ENCODE results near the gene P2RX7.
"Not testable (repeated sequence)": the region's sequence is repeated elsewhere in the genome, so short reads cannot be mapped to it uniquely, and the experiment has no call there.

The P2RX7 gene

DNA sequence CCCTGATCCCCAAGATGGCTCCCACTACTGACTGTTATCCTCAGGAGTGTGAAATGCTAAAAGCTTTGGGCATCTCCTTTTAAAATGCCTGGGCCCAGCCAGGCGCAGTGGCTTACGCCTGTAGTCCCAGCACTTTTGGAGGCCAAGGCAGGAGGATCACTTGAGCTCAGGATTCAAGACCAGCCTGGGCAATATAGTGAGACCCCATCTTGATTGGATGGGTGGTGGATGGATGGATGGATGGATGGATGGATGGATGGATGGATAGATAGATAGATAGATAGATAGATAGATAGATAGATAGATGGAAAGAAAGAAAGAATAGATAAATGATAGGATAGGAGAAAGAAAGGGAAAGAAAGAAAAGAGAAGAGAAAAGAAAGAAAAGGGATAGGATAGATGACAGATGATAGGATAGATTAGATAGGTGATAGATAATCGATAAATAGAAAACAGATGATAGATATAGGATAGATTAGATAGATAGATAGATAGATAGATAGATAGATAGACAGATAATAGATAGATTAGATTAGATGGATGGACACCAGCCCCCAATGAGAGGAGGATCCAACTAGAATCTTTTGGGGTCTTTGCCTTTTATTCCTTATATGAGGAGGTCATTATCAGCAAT lies 86.8 kb downstream of the P2RX7 start:
- DNase-seq (ENCODE audit: insufficient read length, low spot score) (no peak), FAIRE-seq (no peak)
- TF ChIP-seq POU2F2 (IDR thresholded peaks at IDR 0.05; ENCODE audit: low read depth, low read length) = no peak
- no peak for TF ChIP-seq POLR2A (IDR thresholded peaks at IDR 0.05; ENCODE audit: low read depth, low read length)
- no peak for TF ChIP-seq SPI1 (IDR thresholded peaks at IDR 0.05; ENCODE audit: low read depth, low read length)
- no peak for TF ChIP-seq PAX5 (IDR thresholded peaks at IDR 0.05; ENCODE audit: insufficient read depth, low read length, severe bottlenecking)
- no peak for TF ChIP-seq POLR2AphosphoS5 (IDR thresholded peaks at IDR 0.05; ENCODE audit: low read depth, low read length)
- no peak for TF ChIP-seq TAF1 (IDR thresholded peaks at IDR 0.05; ENCODE audit: low read depth, low read length)

DNA sequence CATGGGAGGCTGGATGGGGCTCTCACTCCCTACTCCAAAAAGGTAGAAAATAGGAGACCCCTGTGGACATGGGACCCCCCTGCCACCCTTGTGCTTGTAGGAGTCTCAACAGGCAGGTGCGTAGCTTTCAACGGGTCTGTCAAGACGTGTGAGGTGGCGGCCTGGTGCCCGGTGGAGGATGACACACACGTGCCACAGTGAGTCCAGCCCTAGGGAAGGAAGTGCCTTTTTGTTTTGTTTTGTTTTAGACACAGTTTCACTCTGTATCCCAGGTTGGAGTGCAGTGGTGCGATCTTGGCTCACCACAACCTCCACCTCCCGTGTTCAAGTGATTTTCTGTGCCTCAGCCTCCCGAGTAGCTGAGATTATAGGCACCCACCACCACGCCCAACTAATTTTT lies 90.2 kb downstream of the P2RX7 start:
- TF ChIP-seq POU2F2 (IDR thresholded peaks at IDR 0.05; ENCODE audit: low read depth, low read length) (no peak), SPI1 (IDR thresholded peaks at IDR 0.05; ENCODE audit: low read depth, low read length) (0 out of 2 replicates have a peak, but pooled peaks have one; percentile 18), TAF1 (IDR thresholded peaks at IDR 0.05; ENCODE audit: low read depth, low read length) (no peak), POLR2A (IDR thresholded peaks at IDR 0.05; ENCODE audit: low read depth, low read length) (no peak), POLR2AphosphoS5 (IDR thresholded peaks at IDR 0.05; ENCODE audit: low read depth, low read length) (no peak), PAX5 (IDR thresholded peaks at IDR 0.05; ENCODE audit: insufficient read depth, low read length, severe bottlenecking) (no peak)
- FAIRE-seq = no peak
- DNase-seq (ENCODE audit: insufficient read length, low spot score) = no peak

DNA sequence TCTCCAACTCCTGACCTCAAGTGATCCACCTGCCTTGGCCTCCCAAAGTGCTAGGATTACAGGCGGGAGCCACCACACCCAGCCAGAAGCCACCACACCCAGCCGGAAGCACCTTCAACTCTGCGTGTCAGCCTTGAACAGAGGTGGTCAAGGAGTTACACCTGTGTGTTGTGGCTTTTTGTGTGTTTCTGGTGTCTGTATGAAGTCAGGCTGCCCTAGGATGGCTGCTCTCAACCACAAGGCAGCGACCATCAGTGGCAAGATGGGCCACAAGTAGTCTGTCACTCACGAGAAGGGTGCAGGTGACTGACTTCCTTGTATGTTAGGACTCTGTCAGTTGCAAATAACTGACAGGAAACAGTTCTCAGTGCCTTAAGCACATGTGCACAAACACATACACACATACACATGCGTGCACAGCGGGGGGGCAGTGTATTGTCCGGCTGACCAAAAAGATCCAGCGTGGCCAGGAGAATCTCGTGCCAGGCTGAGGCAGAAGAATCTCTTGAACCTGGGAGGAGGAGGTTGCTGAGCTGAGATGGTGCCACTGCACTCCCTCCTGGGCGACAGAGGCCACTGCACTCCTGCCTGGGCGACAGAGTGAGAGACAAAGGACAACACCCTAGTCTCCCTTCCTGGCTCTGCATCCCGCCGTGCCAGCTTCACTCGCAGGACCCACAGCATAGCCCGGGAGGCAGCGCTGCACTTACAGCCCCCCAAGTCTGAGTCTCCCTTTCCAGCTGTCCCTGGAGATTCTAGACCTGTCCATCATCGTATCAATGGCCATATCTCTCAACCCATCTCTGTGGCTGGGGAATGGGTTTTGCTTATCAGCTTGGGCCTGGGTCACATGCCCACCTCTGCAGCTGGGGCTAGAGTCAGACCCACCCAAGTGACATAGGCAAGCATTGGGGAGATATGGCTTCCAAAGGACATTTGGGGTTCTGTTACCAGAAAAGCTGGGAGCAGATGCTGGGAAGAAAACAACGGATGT lies 90.9 kb downstream of the P2RX7 start:
- peak; percentile 90 for FAIRE-seq
- no peak for TF ChIP-seq SPI1 (IDR thresholded peaks at IDR 0.05; ENCODE audit: low read depth, low read length)
- TF ChIP-seq POLR2AphosphoS5 (IDR thresholded peaks at IDR 0.05; ENCODE audit: low read depth, low read length) = no peak
- TF ChIP-seq PAX5 (IDR thresholded peaks at IDR 0.05; ENCODE audit: insufficient read depth, low read length, severe bottlenecking) = no peak
- no peak for TF ChIP-seq POU2F2 (IDR thresholded peaks at IDR 0.05; ENCODE audit: low read depth, low read length)
- no peak for TF ChIP-seq TAF1 (IDR thresholded peaks at IDR 0.05; ENCODE audit: low read depth, low read length)
- TF ChIP-seq POLR2A (IDR thresholded peaks at IDR 0.05; ENCODE audit: low read depth, low read length) = no peak
- no peak for DNase-seq (ENCODE audit: insufficient read length, low spot score)

DNA sequence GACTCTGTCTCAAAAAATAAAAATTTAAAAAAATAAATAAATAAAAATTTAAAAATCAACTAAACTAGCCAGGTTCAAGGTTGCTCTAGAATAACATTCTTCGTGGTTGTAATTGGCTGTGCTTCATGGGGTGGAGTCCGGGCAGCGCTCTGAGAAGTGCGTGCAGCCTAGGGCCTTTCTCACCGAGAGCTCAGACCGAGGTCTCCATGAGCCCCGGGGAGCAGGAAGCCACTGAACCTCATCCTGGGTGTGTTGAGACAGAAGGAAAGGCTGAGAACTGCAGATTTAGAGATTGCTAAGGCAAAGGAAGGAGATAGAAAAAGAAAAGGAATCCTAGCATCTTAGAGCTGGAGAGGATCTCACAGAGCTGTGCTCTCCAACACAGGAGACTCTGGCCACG lies 91.9 kb downstream of the P2RX7 start:
- FAIRE-seq (no peak), DNase-seq (ENCODE audit: insufficient read length, low spot score) (no peak)
- TF ChIP-seq POLR2A (IDR thresholded peaks at IDR 0.05; ENCODE audit: low read depth, low read length) = no peak
- no peak for TF ChIP-seq TAF1 (IDR thresholded peaks at IDR 0.05; ENCODE audit: low read depth, low read length)
- TF ChIP-seq POU2F2 (IDR thresholded peaks at IDR 0.05; ENCODE audit: low read depth, low read length) = no peak
- TF ChIP-seq SPI1 (IDR thresholded peaks at IDR 0.05; ENCODE audit: low read depth, low read length) = no peak
- TF ChIP-seq POLR2AphosphoS5 (IDR thresholded peaks at IDR 0.05; ENCODE audit: low read depth, low read length) = no peak
- no peak for TF ChIP-seq PAX5 (IDR thresholded peaks at IDR 0.05; ENCODE audit: insufficient read depth, low read length, severe bottlenecking)

DNA sequence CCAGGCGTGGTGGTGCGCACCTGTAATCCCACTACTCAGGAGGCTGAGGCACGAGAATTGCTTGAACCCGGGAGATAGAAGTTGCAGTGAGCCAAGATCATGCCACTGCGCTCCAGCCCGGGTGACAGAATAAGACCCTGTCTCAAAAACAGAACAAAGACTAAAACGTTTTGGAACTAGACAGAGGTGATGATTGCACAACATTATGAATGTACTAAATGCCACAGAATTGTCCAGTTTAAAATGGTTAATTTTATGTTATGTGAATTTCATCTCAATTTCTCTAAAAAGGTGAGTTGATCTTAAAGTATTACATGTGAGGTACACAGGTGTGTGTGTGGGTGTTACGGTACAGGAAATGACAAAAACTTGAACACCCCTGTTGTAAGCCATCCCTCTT lies 93.7 kb downstream of the P2RX7 start:
- DNase-seq (ENCODE audit: insufficient read length, low spot score) (no peak), FAIRE-seq (no peak)
- TF ChIP-seq PAX5 (IDR thresholded peaks at IDR 0.05; ENCODE audit: insufficient read depth, low read length, severe bottlenecking) = no peak
- no peak for TF ChIP-seq POLR2A (IDR thresholded peaks at IDR 0.05; ENCODE audit: low read depth, low read length)
- TF ChIP-seq POU2F2 (IDR thresholded peaks at IDR 0.05; ENCODE audit: low read depth, low read length) = no peak

DNA sequence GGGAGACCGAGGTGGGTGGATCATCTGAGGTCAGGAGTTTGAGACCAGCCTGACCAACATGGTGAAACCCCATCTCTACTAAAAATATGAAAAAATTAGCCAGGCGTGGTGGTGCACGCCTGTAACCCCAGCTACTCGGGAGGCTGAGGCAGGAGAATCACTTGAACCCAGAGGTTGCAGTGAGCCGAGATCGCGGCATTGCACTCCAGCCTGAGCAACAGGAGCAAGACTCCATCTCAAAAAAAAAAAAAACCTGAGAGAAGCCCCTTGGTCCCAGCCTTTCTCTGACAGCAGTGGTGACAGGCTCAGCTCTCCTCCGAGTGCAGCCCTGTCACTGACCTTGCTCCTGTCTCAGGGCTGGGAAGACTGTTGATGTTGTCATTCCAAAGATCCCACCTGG lies 94.2 kb downstream of the P2RX7 start:
- not testable (repeated sequence) for DNase-seq (ENCODE audit: insufficient read length, low spot score); FAIRE-seq

DNA sequence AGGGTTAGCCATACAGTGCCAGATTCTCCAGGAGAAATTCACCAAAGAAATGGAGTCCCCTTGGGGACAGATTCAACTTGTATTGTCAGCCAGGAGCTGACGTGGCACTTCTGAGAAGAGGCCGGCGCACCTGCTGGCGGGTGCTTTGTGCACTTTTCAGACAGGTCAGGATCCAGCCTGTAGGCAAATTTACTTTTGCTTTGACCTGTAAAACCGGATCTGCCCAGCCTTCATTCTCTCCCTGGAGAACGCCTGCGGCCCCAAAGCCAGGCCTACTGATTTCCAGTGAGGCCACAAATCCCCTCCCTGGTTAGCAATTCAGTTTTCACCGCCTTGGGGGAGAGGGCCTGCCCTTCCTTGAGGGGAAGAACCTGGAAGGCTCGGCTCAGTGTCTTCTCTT lies 94.6 kb downstream of the P2RX7 start:
- FAIRE-seq = peak; percentile 89
- no peak for DNase-seq (ENCODE audit: insufficient read length, low spot score)

DNA sequence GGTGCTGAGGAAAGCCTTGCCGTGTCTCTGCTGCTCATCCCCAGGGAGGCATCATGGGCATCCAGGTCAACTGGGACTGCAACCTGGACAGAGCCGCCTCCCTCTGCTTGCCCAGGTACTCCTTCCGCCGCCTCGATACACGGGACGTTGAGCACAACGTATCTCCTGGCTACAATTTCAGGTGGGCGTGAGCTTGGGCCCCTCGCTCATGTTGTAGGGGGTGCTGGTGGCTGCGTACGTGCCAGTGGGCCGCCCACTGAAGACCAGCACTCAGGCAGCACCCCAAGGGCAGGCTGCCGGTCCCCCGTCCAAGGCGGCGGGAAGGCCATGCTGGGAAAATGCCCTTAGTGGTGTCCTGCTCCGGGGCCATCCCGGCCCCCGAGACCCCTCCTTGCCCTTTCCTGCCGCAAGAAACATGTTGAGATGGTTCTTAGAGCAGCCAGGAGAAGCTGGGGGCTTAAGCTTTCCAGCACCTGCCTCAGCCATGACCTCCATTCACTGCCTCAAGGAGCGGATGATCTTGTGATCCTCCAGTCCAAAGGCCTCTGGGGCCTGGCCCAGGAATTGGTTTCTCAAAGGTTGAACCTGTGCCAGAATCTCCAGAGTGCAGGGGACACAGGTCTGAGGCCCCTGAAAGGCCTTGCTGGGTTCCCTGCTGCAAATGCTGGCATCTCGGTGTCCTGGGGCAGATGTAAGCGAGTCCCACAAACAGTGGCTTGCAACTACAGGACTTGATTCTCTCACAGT lies 96.4 kb downstream of the P2RX7 start:
- TF ChIP-seq POLR2AphosphoS5 (IDR thresholded peaks at IDR 0.05; ENCODE audit: low read depth, low read length) = no peak
- no peak for TF ChIP-seq SPI1 (IDR thresholded peaks at IDR 0.05; ENCODE audit: low read depth, low read length)
- TF ChIP-seq PAX5 (IDR thresholded peaks at IDR 0.05; ENCODE audit: insufficient read depth, low read length, severe bottlenecking) = no peak
- TF ChIP-seq POU2F2 (IDR thresholded peaks at IDR 0.05; ENCODE audit: low read depth, low read length) = no peak
- TF ChIP-seq TAF1 (IDR thresholded peaks at IDR 0.05; ENCODE audit: low read depth, low read length) = no peak
- no peak for TF ChIP-seq POLR2A (IDR thresholded peaks at IDR 0.05; ENCODE audit: low read depth, low read length)
- DNase-seq (ENCODE audit: insufficient read length, low spot score) (no peak), FAIRE-seq (no peak)

More for the DNA sequence above, 94.6 kb downstream of the P2RX7 start:
- TF ChIP-seq PAX5 (IDR thresholded peaks at IDR 0.05; ENCODE audit: insufficient read depth, low read length, severe bottlenecking) = no peak
- peak; percentile 76 for TF ChIP-seq POU2F2 (IDR thresholded peaks at IDR 0.05; ENCODE audit: low read depth, low read length)

DNA sequence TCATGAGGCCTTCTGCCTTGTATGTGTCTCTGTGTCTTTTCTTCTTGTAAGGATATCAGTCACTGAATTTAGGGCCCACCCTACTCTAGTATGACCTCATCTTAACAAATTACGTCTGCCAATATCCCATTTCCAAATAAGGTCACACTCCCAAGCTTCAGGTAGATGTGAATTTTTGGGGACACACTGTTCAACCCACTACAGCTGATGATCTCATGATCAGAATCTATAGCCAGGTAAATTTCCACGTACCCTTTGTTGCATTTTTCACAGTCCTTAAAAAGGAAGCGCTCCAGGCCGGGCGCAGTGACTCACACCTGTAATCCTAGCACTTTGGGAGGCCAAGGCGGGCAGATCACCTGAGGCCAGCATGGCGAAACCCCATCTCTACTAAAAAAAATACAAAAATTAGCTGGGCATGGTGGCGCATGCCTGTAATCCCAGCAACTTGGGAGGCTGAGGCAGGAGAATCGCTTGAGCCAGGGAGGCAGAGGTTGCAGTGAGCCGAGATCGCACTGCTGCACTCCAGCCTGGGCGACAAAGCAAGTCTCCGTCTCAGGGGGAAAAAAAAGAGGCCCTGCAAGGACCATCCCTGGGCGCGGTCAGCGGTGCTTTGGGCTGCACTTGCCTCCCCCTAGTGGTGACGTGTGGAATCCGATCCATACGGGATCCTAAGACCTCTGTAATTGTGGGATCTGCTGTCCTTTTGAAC lies 97.3 kb downstream of the P2RX7 start:
- DNase-seq (ENCODE audit: insufficient read length, low spot score) (peak; percentile 66), FAIRE-seq (peak; percentile 87)
